HG02943 (cell line): Measurements from ENCODE around the gene HCAR3.
"Not testable (repeated sequence)": the region's sequence is repeated elsewhere in the genome, so short reads cannot be mapped to it uniquely, and the experiment has no call there.

Experiments used
- ATAC-seq: cut with Tn5 transposase; IDR thresholded peaks from one replicate; pipeline ENCODE4 v1.9.1; 2021; ENCODE audit warnings: mild to moderate bottlenecking, low read depth, moderate library complexity; ENCODE audit not compliant: unreplicated experiment

Gene HCAR3

DNA sequence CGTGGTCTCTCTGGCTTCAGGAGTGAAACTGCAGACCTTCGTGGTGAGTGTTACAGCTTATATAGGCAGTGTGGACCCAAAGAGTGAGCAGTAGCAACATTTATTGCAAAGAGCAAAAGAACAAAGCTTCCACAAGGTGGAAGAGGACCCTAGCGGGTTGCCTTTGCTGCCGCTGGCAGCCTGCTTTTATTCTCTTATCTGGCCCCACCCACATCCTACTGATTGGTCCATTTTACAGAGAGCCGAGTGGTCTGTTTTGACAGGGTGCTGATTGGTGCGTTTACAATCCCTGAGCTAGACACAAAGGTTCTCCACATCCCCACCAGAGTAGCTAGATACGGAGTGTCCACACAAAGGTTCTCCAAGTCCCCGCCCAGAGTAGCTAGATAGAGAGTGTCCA lies 40.6 kb downstream of the HCAR3 start:
- ATAC-seq, result not testable (repeated sequence)

GRCh38 chr12:122672515-122672914 lies 44.1 kb downstream of the HCAR3 start:
- no peak for ATAC-seq

- no peak for ATAC-seq
These were observed 47.1 kb downstream of the HCAR3 start for GRCh38 chr12:122669397-122670070.

DNA sequence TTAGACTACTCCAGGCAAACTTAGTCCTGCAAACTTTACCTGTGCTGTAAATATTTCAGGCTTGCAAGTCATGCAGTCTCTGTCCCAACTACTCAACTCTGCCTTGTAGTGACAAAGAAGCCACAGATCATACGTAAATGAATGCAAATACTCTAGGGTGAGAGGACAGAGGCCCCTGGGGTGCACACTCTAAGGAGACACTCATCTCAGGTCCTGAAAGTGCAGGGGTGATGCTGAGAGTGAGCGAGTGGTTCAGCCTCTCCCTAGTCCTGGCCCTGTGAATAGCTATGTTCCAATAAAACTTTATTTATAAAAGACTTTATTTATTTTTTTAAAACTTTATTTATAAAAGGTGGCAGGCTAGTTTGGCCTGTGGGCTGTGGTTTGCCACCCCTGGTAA lies 48.3 kb downstream of the HCAR3 start:
- no peak for ATAC-seq

- no peak for ATAC-seq
These were observed 50.9 kb downstream of the HCAR3 start for GRCh38 chr12:122665759-122666158.

DNA sequence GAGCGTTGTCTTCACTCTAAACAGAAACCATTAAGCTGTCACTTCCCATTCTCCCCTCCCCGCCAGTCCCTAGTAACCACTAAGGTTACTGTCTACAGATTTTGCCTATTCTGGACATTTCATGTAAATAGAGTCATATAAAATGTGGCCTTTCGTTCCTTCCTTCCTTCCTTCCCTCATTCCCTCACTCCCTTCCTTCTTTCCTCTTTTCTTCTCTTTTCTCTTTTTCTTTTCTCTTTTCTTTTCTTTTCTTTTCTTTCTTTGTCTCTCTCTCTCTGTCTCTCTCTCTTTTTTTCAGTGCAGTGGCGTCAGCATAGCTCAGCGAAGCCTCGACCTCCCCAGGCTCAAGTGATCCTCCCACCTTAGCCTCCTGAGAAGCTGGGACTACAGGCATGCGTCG lies 51.3 kb downstream of the HCAR3 start:
- ATAC-seq, result no peak
